Loucy (cell line): ENCODE results near the gene PRRT3.
A peak's percentile ranks its signal among the peaks of the same experiment; 100 is the strongest.

Experiments used
- H2AFZ ChIP-seq: fragments of 200-600 bp; sonication (generic); 2 replicates; pipeline ENCODE4 v1.6.0; 2016; ENCODE audit warnings: antibody characterized with exemption, mild to moderate bottlenecking, low read length, moderate library complexity
- H3F3A ChIP-seq: fragments of 200-600 bp; 2 replicates; pipeline ENCODE4 v1.6.0; 2016; ENCODE audit warnings: antibody characterized with exemption, low read depth, mild to moderate bottlenecking
- H3K27me3 ChIP-seq: fragments of 200-600 bp; sonication (generic); 2 replicates; pipeline ENCODE4 v1.6.1; 2014; ENCODE audit warnings: low read length, mild to moderate bottlenecking; ENCODE audit not compliant: insufficient read depth, poor library complexity, severe bottlenecking
- H3K36me3 ChIP-seq: fragments of 200-600 bp; sonication (generic); 2 replicates; pipeline ENCODE4 v1.6.1; 2016; ENCODE audit warnings: low read length; ENCODE audit not compliant: insufficient read depth
- H3K4me1 ChIP-seq: fragments of 200-600 bp; sonication (generic); 2 replicates; pipeline ENCODE4 v1.5.1; 2014; ENCODE audit warnings: low read length, mild to moderate bottlenecking; ENCODE audit not compliant: insufficient read depth, poor library complexity, severe bottlenecking
- H3K4me2 ChIP-seq: fragments of 200-600 bp; sonication (generic); 2 replicates; pipeline ENCODE4 v1.6.0; 2014; ENCODE audit warnings: antibody characterized with exemption, low read length, low read depth, mild to moderate bottlenecking; ENCODE audit not compliant: poor library complexity, severe bottlenecking
- H3K4me3 ChIP-seq: fragments of 200-600 bp; sonication (generic); 2 replicates; pipeline ENCODE4 v1.5.1; 2014; ENCODE audit warnings: low read length, mild to moderate bottlenecking, mixed read lengths; ENCODE audit not compliant: poor library complexity, severe bottlenecking
- H3K79me2 ChIP-seq: fragments of 200-600 bp; sonication (generic); 2 replicates; pipeline ENCODE4 v1.6.1; 2014; ENCODE audit warnings: low read length; ENCODE audit not compliant: insufficient read depth
- H3K9ac ChIP-seq: fragments of 200-600 bp; sonication (generic); 2 replicates; pipeline ENCODE4 v1.6.0; 2014; ENCODE audit warnings: mild to moderate bottlenecking, low read depth, low read length, moderate library complexity; ENCODE audit not compliant: poor library complexity, severe bottlenecking
- H3K9me2 ChIP-seq: fragments of 200-600 bp; sonication (generic); replicated peaks from 2 replicates; pipeline ENCODE4 v1.6.1; 2016; ENCODE audit warnings: low read depth, low read length, mixed read lengths
- H3K9me3 ChIP-seq: fragments of 200-600 bp; sonication (generic); 2 replicates; pipeline ENCODE4 v1.6.1; 2014; ENCODE audit warnings: mild to moderate bottlenecking, antibody characterized with exemption, low read length, low read depth; ENCODE audit not compliant: insufficient read depth
- H4K20me1 ChIP-seq: fragments of 200-600 bp; sonication (generic); 2 replicates; pipeline ENCODE4 v1.6.0; 2014; ENCODE audit warnings: antibody characterized with exemption, low read length, mild to moderate bottlenecking; ENCODE audit not compliant: insufficient read depth, poor library complexity, severe bottlenecking
- CTCF ChIP-seq: fragments of 200-600 bp; sonication (generic); conservative IDR thresholded peaks from 2 replicates; pipeline ENCODE4 v1.5.1; 2014; ENCODE audit warnings: mild to moderate bottlenecking, antibody characterized with exemption, low read length
- EZH2phosphoT487 ChIP-seq: fragments of 200-600 bp; IDR thresholded peaks from 2 replicates; pipeline ENCODE4 v1.6.1; 2018; ENCODE audit warnings: antibody characterized with exemption, mild to moderate bottlenecking, moderate library complexity, borderline replicate concordance

Gene PRRT3

DNA sequence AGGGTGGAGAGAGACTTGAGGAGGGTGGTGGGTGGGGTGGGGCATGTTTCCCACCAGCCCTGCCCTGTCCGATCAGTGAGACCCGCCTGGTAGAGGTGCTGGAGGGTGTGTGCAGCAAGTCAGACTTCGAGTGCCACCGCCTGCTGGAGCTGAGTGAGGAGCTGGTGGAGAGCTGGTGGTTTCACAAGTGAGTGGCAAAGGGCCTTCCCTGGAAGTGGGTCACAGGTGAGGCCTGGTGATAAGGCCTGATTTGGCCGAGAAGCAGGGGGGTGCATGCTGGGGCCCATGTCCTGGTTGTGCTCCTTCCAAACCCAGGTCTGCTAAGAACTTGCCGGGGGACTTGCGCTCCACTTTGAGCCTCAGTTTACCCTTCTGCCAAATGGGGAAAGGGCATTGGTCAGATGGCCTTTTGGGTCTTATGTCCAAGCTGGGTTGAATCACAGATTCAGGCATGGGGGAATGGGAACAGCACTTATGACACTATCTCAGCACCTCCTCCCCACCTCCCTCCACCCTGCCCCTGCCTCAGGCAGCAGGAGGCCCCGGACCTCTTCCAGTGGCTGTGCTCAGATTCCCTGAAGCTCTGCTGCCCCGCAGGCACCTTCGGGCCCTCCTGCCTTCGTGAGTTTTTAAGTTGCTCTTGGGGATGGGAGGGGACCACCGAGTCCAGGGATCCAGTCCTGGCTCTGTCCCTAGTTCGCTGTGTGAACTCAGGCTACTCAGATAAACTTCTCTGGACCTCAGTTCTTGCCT is 14.5 kb downstream of the PRRT3 start:
- Histone ChIP-seq H3K4me2 (no peak overlapping the region), H3K36me3 (peaks cover 14% of the 10 kb centered on the region; the same call in 1 of the 2 replicates), H3K9me2 (no peaks in the 10 kb centered on the region), H3K79me2 (peaks cover 32% of the 10 kb centered on the region), H3K4me1 (peaks cover 23% of the 10 kb centered on the region), H3K4me3 (no peak overlapping the region), H4K20me1 (peaks cover 7% of the 10 kb centered on the region), H3K9me3 (no peaks in the 10 kb centered on the region), H3F3A (no peaks in the 10 kb centered on the region), H2AFZ (no peak overlapping the region), H3K27me3 (no peaks in the 10 kb centered on the region), H3K9ac (no peak overlapping the region)
- TF ChIP-seq CTCF (no peak), EZH2phosphoT487 (no peak)

DNA sequence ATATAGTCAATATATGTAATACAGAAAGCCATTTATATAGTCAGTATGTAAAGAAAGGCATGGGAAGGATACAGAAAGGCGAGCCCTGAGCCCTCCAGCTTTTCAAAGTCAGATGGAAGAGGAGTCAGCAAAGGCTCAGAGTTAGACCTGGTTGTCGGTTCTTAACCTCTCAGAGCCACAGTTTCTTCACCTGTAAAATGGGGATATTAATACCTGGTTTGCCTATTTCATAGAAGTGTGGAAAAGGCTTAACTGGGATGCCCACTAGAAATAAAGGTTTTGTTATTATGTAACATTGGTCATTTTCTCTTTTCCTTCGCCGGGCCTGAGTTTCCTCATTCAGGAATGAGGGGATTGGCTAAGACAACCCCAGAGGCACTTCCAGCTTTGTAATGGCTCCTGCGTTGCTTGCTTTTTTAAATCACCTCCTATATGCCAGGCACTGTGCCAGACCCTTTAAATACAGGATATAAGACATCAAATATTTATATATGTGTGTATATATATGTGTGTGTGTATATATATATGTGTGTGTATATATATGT is 16.2 kb downstream of the PRRT3 start:
- Histone ChIP-seq H3K9me3 (no peaks in the 10 kb centered on the region), H3K4me1 (peaks cover 23% of the 10 kb centered on the region), H4K20me1 (peaks cover 7% of the 10 kb centered on the region), H3K27me3 (no peaks in the 10 kb centered on the region), H2AFZ (no peak overlapping the region), H3K9me2 (no peaks in the 10 kb centered on the region), H3K4me3 (peak overlapping the region; percentile 81), H3K4me2 (peak overlapping the region; percentile 98), H3K9ac (peak overlapping the region; percentile 83), H3K79me2 (peaks cover 32% of the 10 kb centered on the region), H3K36me3 (peaks cover 11% of the 10 kb centered on the region; the same call in 1 of the 2 replicates), H3F3A (no peaks in the 10 kb centered on the region)
- TF ChIP-seq EZH2phosphoT487 (no peak), CTCF (no peak)

DNA sequence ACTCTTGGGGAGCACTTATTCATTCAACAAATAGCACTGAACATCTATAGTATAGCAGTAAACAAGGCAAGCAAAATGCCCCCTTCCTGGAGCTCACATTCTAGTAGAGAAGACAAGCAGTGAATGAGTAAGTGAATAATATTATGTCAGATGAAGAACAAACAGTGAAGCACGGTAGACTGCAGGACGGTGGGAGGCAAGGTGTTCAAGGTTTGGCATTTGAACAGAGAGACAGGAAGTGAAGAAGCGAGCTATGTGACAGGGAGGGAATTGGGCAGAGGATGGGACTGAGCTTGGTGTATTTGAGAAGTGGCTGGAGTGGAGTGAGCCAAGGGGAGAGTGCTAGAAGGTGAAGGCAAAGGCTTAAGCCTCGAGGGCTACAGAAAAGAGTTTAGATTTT is 17.2 kb downstream of the PRRT3 start:
- TF ChIP-seq CTCF (no peak), EZH2phosphoT487 (no peak)
- H3K4me1 ChIP-seq, result peaks cover 23% of the 10 kb centered on the region
- H3K9me2 ChIP-seq, result no peaks in the 10 kb centered on the region
- no peaks in the 10 kb centered on the region for H3F3A ChIP-seq
- H3K27me3 ChIP-seq, result no peaks in the 10 kb centered on the region
- H3K36me3 ChIP-seq, result peaks cover 8% of the 10 kb centered on the region; the same call in 1 of the 2 replicates
- no peaks in the 10 kb centered on the region for H3K9me3 ChIP-seq
- no peak overlapping the region for H2AFZ ChIP-seq
- peak overlapping the region; percentile 98 for H3K4me2 ChIP-seq
- H3K9ac ChIP-seq, result peak overlapping the region; percentile 83
- peaks cover 32% of the 10 kb centered on the region for H3K79me2 ChIP-seq
- peaks cover 7% of the 10 kb centered on the region for H4K20me1 ChIP-seq
- H3K4me3 ChIP-seq, result peak overlapping the region; percentile 81
